ENCODE data around the gene ASB2. TPM values are rescaled to one million over a fixed set of nuclear protein-coding genes. Genes with fewer than 3 reads are reported as not detected.
A peak's percentile ranks its signal among the peaks of the same experiment; 100 is the strongest.

The ASB2 gene
- polyA plus RNA-seq, 1 donor from 2014 or later: 0.26 TPM

DNA sequence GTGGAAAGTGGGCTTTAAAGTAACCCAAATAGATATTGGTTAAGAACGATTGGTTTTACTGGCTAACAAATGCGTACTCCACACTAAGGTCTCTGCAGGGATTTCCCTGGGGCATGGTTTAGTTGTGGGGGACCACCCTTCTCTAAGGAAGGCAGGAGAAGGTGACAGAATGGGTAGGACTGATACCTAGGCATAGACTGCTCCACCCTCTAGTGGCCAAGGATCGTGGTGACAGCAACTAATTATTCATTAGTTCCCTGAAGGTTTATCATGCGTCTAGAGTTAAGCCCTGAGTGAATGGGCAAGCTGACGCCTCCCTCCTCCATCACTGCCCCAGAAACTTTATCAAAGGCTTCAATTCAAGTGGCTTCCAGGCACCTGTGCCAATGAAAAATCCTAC is 40.1 kb downstream of the ASB2 start:
- H3K9me2 ChIP-seq (ENCODE audit: insufficient read depth, low read length): no peaks in the 10 kb centered on the region
- peaks cover 20% of the 10 kb centered on the region for H3K27me3 ChIP-seq (ENCODE audit: insufficient read depth, low read depth, low read length)
- H3K36me3 ChIP-seq (ENCODE audit: insufficient read depth, low read length): no peaks in the 10 kb centered on the region
- no peaks in the 10 kb centered on the region for H3K9me3 ChIP-seq (ENCODE audit: low read length)
- no peaks in the 10 kb centered on the region for H3F3A ChIP-seq (ENCODE audit: insufficient read depth, low read length, poor library complexity, severe bottlenecking)
- TF ChIP-seq RAD21 (conservative IDR thresholded peaks at IDR 0.05) (peak; percentile 66), SMC3 (conservative IDR thresholded peaks at IDR 0.05; ENCODE audit: poor library complexity) (peak; percentile 61)
- TF ChIP-seq, protein P1, sequence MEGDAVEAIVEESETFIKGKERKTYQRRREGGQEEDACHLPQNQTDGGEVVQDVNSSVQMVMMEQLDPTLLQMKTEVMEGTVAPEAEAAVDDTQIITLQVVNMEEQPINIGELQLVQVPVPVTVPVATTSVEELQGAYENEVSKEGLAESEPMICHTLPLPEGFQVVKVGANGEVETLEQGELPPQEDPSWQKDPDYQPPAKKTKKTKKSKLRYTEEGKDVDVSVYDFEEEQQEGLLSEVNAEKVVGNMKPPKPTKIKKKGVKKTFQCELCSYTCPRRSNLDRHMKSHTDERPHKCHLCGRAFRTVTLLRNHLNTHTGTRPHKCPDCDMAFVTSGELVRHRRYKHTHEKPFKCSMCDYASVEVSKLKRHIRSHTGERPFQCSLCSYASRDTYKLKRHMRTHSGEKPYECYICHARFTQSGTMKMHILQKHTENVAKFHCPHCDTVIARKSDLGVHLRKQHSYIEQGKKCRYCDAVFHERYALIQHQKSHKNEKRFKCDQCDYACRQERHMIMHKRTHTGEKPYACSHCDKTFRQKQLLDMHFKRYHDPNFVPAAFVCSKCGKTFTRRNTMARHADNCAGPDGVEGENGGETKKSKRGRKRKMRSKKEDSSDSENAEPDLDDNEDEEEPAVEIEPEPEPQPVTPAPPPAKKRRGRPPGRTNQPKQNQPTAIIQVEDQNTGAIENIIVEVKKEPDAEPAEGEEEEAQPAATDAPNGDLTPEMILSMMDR (IDR thresholded peaks at IDR 0.05; ENCODE audit: poor library complexity, severe bottlenecking): peak; percentile 70
- TF ChIP-seq, protein P2, sequence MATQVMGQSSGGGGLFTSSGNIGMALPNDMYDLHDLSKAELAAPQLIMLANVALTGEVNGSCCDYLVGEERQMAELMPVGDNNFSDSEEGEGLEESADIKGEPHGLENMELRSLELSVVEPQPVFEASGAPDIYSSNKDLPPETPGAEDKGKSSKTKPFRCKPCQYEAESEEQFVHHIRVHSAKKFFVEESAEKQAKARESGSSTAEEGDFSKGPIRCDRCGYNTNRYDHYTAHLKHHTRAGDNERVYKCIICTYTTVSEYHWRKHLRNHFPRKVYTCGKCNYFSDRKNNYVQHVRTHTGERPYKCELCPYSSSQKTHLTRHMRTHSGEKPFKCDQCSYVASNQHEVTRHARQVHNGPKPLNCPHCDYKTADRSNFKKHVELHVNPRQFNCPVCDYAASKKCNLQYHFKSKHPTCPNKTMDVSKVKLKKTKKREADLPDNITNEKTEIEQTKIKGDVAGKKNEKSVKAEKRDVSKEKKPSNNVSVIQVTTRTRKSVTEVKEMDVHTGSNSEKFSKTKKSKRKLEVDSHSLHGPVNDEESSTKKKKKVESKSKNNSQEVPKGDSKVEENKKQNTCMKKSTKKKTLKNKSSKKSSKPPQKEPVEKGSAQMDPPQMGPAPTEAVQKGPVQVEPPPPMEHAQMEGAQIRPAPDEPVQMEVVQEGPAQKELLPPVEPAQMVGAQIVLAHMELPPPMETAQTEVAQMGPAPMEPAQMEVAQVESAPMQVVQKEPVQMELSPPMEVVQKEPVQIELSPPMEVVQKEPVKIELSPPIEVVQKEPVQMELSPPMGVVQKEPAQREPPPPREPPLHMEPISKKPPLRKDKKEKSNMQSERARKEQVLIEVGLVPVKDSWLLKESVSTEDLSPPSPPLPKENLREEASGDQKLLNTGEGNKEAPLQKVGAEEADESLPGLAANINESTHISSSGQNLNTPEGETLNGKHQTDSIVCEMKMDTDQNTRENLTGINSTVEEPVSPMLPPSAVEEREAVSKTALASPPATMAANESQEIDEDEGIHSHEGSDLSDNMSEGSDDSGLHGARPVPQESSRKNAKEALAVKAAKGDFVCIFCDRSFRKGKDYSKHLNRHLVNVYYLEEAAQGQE (IDR thresholded peaks at IDR 0.05; ENCODE audit: borderline replicate concordance): no peak
- no peak overlapping the region for H3K4me3 ChIP-seq (ENCODE audit: low read length)
- H3K27ac ChIP-seq (ENCODE audit: low read length): no peak overlapping the region
- H4K20me1 ChIP-seq (ENCODE audit: insufficient read depth): no peaks in the 10 kb centered on the region
- H3K9ac ChIP-seq (ENCODE audit: low read length): no peak overlapping the region
- no peak overlapping the region for H3K4me2 ChIP-seq (ENCODE audit: low read length)
- H3K79me2 ChIP-seq (replicated peaks; ENCODE audit: insufficient read depth, low read length): no peaks in the 10 kb centered on the region
- H2AFZ ChIP-seq (ENCODE audit: low read depth, low read length): no peak overlapping the region

DNA sequence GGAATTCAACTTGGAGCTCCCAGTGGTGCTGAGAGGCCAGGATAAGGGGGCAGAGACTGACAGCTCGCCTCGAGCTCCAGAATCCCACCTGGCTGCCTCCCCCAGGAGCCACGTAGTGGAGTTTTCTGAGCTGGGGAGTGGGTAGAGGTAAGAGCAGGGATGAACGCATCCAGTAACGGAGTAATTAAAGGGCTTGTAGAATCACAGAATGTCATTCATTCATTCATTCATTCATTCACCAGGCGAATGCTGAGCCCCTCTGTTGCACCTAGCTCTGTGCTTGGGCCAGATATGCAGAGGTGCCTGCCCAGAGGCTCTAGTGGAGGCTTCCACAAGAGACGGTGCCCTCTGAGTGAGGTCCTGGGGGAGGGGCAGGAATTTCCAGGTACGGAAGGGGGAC is 41.2 kb downstream of the ASB2 start:
- Histone ChIP-seq H3K4me3 (ENCODE audit: low read length) (no peak overlapping the region), H3K27me3 (ENCODE audit: insufficient read depth, low read depth, low read length) (peaks cover 18% of the 10 kb centered on the region), H2AFZ (ENCODE audit: low read depth, low read length) (no peak overlapping the region), H4K20me1 (ENCODE audit: insufficient read depth) (no peaks in the 10 kb centered on the region), H3F3A (ENCODE audit: insufficient read depth, low read length, poor library complexity, severe bottlenecking) (no peaks in the 10 kb centered on the region), H3K27ac (ENCODE audit: low read length) (no peak overlapping the region), H3K79me2 (replicated peaks; ENCODE audit: insufficient read depth, low read length) (no peaks in the 10 kb centered on the region), H3K9me2 (ENCODE audit: insufficient read depth, low read length) (no peaks in the 10 kb centered on the region), H3K9ac (ENCODE audit: low read length) (no peak overlapping the region), H3K9me3 (ENCODE audit: low read length) (no peaks in the 10 kb centered on the region), H3K36me3 (ENCODE audit: insufficient read depth, low read length) (no peaks in the 10 kb centered on the region), H3K4me2 (ENCODE audit: low read length) (no peak overlapping the region)
- TF ChIP-seq RAD21 (conservative IDR thresholded peaks at IDR 0.05) (no peak), SMC3 (conservative IDR thresholded peaks at IDR 0.05; ENCODE audit: poor library complexity) (no peak), MXI1 (conservative IDR thresholded peaks at IDR 0.05; ENCODE audit: poor library complexity, severe bottlenecking) (no peak), TAF1 (IDR thresholded peaks at IDR 0.05; ENCODE audit: low read depth) (no peak), POLR2AphosphoS5 (IDR thresholded peaks at IDR 0.05) (no peak), EZH2 (IDR thresholded peaks at IDR 0.05; ENCODE audit: borderline replicate concordance, insufficient read depth, low read length, poor library complexity, severe bottlenecking) (no peak)
- TF ChIP-seq, protein P1 (IDR thresholded peaks at IDR 0.05; ENCODE audit: poor library complexity, severe bottlenecking): no peak
- TF ChIP-seq, protein P2 (IDR thresholded peaks at IDR 0.05; ENCODE audit: borderline replicate concordance): no peak
